Left renal pelvis (tissue), 4 donors: ENCODE data around the gene TRIM41. TPM values are rescaled to one million over a fixed set of nuclear protein-coding genes. Genes with fewer than 3 reads are reported as not detected.

ENCODE experiments used
- DNase-seq, 4 donors: peaks; one replicate each; pipeline ENCODE4 v3.0.0-alpha.2; 2013; ENCODE audit warnings: low read depth in 4 of 4, low spot score in 3 of 4
- polyA plus RNA-seq, 4 donors: library from polyadenylated mRNA; unstranded; fragments of 120-200 nt; gene quantifications; one replicate each; pipeline ENCODE4 v1.2.1, GENCODE V29; 2013; ENCODE audit not compliant: insufficient read length in 4 of 4

Gene TRIM41
- polyA plus RNA-seq, 4 donors, result 21.0 to 39.0 (median 31.6) TPM

- DNase-seq, result no peak
Measured at GRCh38 chr5:181192337-181193046, 30.6 kb upstream of the TRIM41 start.

- no peak for DNase-seq
Measured at GRCh38 chr5:181193656-181194055, 29.4 kb upstream of the TRIM41 start.

- no peak for DNase-seq
Measured at GRCh38 chr5:181194489-181195248, 28.4 kb upstream of the TRIM41 start.

GRCh38 chr5:181195249-181195761 lies 27.8 kb upstream of the TRIM41 start:
- DNase-seq, result no peak

GRCh38 chr5:181197326-181197951 lies 25.6 kb upstream of the TRIM41 start:
- DNase-seq, result no peak

GRCh38 chr5:181198106-181198685 lies 24.9 kb upstream of the TRIM41 start:
- DNase-seq, result no peak

- no peak for DNase-seq
Measured at GRCh38 chr5:181198905-181199519, 24.1 kb upstream of the TRIM41 start.

- DNase-seq, result no peak
Measured at GRCh38 chr5:181199881-181200638, 23.0 kb upstream of the TRIM41 start.

GRCh38 chr5:181200816-181201215 lies 22.3 kb upstream of the TRIM41 start:
- DNase-seq, result no peak

GRCh38 chr5:181203093-181203711 lies 19.9 kb upstream of the TRIM41 start:
- DNase-seq, result no peak

GRCh38 chr5:181203777-181204112 lies 19.3 kb upstream of the TRIM41 start:
- no peak for DNase-seq

- DNase-seq, result no peak
Measured at GRCh38 chr5:181204113-181204825, 18.8 kb upstream of the TRIM41 start.

GRCh38 chr5:181204826-181205760 lies 18.0 kb upstream of the TRIM41 start, which contains the start of gene TRIM7:
Gene TRIM7 (minus strand): TSS chr5:181205196. CDS start chr5:181205110, 86 bp downstream.
- no peak for DNase-seq

- no peak for DNase-seq
Measured at GRCh38 chr5:181205761-181206649, 17.1 kb upstream of the TRIM41 start.

- no peak for DNase-seq
Measured at GRCh38 chr5:181207214-181207959, 15.7 kb upstream of the TRIM41 start.

- DNase-seq, result no peak
Measured at GRCh38 chr5:181207960-181208253, 15.2 kb upstream of the TRIM41 start.
